COLO668 (cell line): ENCODE measurements around the gene MANBA.
"Not testable (repeated sequence)": the region's sequence is repeated elsewhere in the genome, so short reads cannot be mapped to it uniquely, and the experiment has no call there.

Experiments used
- DNase-seq: peaks from one replicate; lab custom pipeline; 2025; ENCODE audit not compliant: unreplicated experiment; lab: John Stamatoyannopoulos, UW

MANBA gene

GRCh38 chr4:102625232-102625930 lies 135.4 kb downstream of the MANBA start:
- no peak for DNase-seq

DNA sequence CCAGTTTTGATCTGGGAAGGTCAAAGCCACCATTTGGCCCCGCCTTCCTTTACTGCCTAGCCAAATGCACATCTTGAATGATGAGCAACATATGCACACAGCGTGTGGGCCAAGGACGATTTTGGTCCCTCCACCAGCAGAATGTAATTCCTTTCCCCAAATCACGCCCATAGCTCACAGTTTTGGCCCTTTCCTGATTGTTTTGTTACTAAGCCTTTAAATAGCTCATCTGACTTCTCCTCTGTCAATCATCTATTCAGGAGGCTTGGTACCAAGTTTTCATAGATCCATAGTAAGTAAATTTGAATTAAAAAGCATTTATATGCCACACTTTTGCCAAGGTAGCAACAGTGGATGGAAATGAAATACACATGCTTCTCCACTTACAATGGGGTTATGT lies 136.3 kb downstream of the MANBA start:
- no peak for DNase-seq

DNA sequence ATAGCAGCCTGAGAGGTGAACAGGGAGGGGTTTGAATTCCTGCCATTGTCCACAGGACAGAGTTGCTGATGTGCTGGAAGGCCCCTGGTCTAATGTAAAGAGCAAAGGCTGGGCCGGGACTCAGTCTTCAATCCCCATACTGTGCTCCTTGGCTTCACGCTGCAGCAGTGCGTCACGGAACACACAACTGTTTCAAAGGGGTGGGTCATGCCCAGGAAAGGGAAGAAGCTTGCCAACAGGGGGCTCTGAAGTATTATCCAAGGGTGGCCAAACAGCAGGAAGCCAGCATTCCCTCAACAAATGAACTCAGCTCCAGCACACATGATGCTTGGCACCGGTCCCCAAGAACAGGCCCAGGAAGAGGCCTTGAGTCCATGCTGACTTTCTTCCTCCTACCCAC lies 137.1 kb downstream of the MANBA start:
- peak; percentile 48 for DNase-seq

GRCh38 chr4:102620697-102621497 lies 139.9 kb downstream of the MANBA start:
- DNase-seq, result peak; percentile 58

- not testable (repeated sequence) for DNase-seq
These were observed 140.8 kb downstream of the MANBA start for GRCh38 chr4:102619776-102620631.

DNA sequence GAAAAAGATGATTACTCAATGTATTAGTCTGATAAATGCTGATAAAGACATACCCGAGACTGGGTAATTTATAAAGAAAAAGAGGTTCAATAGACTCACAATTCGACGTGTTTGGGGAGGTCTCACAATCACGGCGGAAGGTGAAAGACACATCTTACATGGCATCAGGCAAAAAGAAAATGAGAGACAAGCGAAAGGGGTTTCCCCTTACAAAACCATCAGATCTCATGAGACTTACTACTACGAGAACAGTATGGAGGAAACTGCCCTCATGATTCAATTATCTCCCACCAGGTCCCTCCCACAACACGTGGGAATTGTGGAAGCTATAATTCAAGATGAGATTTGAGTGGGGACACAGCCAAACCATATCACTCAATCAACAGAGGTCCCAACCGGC lies 141.7 kb downstream of the MANBA start:
- DNase-seq, result not testable (repeated sequence)

GRCh38 chr4:102616636-102617035 lies 144.1 kb downstream of the MANBA start:
- DNase-seq, result peak; percentile 86

DNA sequence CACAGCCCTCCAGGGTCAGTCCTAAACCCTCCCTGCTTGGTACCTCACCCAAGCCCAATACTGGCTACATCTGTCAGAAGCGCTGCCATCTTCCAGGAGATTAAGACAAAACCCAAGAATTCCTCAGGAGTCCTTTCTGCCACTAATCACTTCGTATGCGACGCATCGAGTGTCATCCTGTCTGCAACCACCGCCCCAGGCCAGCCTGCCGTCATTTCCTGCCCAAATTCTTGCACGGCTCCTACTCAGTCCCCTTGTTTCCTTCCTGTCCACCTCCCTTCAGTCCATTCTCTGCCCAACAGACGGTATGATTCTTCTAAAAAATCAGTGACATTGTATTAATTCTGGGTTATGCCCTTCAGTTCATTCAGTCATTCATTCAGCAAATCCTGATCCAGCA lies 146.0 kb downstream of the MANBA start:
- DNase-seq, result no peak

- DNase-seq, result no peak
These were observed 147.9 kb downstream of the MANBA start for GRCh38 chr4:102612824-102613366.

DNA sequence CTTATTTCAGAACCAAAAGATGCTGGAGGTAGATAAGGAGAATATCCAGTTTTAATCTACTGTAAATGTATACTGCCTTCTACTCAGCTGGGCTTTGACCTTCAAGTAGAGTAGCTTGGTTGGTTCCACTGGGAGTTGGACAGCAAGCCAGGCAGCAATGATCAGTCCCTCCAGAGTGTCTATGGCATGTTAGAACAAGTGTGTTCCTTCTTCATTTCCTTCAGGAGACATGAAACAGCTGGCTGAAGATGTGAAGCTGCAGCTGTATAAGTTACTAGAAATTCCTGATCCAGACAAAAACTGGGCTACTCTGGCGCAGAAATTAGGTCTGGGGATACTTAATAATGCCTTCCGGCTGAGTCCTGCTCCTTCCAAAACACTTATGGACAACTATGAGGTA lies 148.6 kb downstream of the MANBA start:
- no peak for DNase-seq

DNA sequence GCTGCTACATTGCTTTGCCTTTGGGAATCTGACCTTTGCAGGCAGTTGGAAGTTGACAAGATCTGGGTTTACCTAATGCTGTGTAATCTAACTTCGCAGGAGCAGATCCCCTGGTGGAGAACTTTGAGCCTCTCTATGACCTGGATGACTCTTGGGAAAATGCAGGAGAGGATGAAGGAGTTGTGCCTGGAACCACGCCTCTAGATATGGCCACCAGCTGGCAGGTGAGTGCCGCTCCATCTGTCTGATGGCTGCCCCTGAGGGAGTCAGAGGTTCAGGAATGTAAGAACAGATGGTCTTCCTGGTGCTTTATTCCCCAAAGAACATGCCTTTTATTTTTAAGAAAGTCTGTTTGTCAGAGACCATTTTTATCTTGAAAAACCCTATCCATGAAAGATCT lies 150.3 kb downstream of the MANBA start:
- DNase-seq, result no peak

- DNase-seq, result no peak
These were observed 150.8 kb downstream of the MANBA start for GRCh38 chr4:102610007-102610406.

DNA sequence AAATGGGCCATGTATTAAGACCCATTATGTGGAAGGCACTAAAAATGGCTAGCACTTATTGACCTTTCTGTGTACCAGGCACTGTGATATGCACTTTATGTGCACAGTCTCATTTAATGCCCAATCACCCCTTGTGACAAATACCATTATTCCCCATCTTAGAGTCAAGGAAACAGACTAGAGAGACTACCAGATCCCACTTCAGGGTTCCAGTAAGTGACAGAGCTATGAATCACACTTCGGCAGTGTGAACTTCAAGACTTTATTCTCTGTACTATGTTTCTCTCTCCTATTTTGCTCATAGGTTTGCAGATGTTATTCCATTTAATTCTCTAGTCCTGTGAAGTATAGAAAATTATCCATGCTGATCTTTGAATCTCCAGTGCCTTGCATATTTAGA lies 152.6 kb downstream of the MANBA start:
- DNase-seq, result no peak

- no peak for DNase-seq
These were observed 153.8 kb downstream of the MANBA start for GRCh38 chr4:102606846-102607450.

DNA sequence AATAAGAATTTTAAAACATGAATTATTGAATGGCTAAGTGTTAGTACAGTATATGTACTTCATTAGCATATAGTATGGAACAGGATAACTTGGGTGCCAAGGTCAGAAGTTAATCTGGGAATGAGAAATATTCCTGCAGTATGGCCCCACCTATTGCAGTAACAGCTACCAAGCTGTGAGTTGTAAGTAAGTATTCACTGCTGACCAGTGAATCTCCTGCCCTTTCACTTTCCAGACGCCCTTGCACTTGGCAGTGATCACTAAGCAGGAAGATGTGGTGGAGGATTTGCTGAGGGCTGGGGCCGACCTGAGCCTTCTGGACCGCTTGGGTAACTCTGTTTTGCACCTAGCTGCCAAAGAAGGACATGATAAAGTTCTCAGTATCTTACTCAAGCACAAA lies 154.5 kb downstream of the MANBA start:
- no peak for DNase-seq

- DNase-seq, result no peak
These were observed 156.4 kb downstream of the MANBA start for GRCh38 chr4:102604222-102604940.

DNA sequence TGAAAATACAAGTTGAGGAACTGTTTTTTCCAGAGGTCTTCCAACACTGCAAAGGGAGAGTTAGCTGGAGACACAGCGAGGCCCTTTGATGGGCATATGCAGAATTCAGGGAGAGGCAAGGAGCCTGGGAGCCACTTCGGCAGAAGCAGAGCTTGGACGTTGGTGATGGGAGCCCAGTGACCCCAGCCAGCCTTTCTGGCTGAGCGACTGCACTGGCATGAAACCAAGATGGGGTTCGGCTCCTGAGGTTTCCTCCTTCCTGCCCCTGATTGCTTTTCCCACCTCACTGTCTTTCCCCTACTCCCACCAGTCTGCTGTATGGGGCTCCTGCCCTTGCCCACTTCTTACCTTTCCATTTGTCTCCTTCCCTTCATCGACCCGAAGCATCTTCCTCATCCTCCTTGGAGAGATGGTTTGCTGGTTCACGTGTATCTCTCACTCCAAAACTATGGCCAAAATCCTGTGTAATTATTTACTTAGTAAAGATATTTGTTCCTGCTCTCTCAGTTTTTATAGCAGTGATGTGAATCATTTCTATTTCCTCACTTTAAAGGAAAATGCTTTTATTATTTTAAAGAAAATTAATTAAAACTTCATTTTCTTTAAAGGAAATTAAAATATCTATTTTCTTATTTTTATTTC lies 159.1 kb downstream of the MANBA start:
- no peak for DNase-seq

DNA sequence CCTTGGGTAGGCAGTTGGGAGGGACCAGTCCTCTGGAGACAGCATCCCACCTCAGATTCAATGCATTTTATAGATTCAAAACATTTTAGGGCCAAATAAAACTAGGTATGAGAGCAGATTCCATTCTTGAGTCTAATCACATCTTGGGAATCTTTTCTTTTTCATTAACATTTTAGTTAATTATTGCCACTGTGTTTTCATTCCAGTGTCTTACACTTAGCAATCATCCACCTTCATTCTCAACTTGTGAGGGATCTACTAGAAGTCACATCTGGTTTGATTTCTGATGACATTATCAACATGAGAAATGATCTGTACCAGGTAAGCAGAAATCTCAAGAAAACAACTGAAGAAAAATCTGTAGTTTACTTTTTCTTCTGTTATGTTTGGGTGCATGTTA lies 160.1 kb downstream of the MANBA start:
- no peak for DNase-seq

- DNase-seq, result no peak
These were observed 160.9 kb downstream of the MANBA start for GRCh38 chr4:102599886-102600285.

- no peak for DNase-seq
These were observed 161.3 kb downstream of the MANBA start for GRCh38 chr4:102599455-102599854.
